Neural cell (in vitro differentiated cells): ENCODE results near the gene FHAD1.

Experiments used
- CTCF ChIP-seq: fragments of 450-650 bp; IDR thresholded peaks from 2 replicates; pipeline ENCODE4 v1.5.1; 2014; ENCODE audit warnings: antibody characterized with exemption, mild to moderate bottlenecking, moderate library complexity; ENCODE audit not compliant: poor library complexity, severe bottlenecking
- EP300 ChIP-seq: fragments of 450-650 bp; conservative IDR thresholded peaks from 2 replicates; pipeline ENCODE4 v1.6.1; 2014; ENCODE audit warnings: antibody characterized with exemption, mild to moderate bottlenecking, moderate library complexity; ENCODE audit not compliant: poor library complexity, severe bottlenecking
- EZH2 ChIP-seq: fragments of 200-600, 300-800 bp; shearing (Covaris generic), sonication (generic); IDR thresholded peaks from 2 replicates; pipeline ENCODE4 v1.6.1; 2014; ENCODE audit warnings: antibody characterized with exemption, low read length, borderline replicate concordance, mild to moderate bottlenecking; ENCODE audit not compliant: insufficient read depth, poor library complexity, severe bottlenecking
- MXI1 ChIP-seq: fragments of 450-650 bp; conservative IDR thresholded peaks from 2 replicates; pipeline ENCODE4 v1.6.1; 2014; ENCODE audit warnings: antibody characterized with exemption, mild to moderate bottlenecking; ENCODE audit not compliant: poor library complexity, severe bottlenecking
- POLR2AphosphoS5 ChIP-seq: IDR thresholded peaks from 2 replicates; pipeline ENCODE4 v1.6.1; 2012
- RAD21 ChIP-seq: fragments of 450-650 bp; conservative IDR thresholded peaks from 2 replicates; pipeline ENCODE4 v1.6.1; 2014; ENCODE audit warnings: antibody characterized with exemption, mild to moderate bottlenecking, moderate library complexity
- REST ChIP-seq: IDR thresholded peaks from 2 replicates; pipeline ENCODE4 v1.6.1; 2012; ENCODE audit warnings: borderline replicate concordance
- SMC3 ChIP-seq: fragments of 450-650 bp; conservative IDR thresholded peaks from 2 replicates; pipeline ENCODE4 v1.6.1; 2014; ENCODE audit warnings: antibody characterized with exemption, mild to moderate bottlenecking, moderate library complexity; ENCODE audit not compliant: poor library complexity
- TAF1 ChIP-seq: IDR thresholded peaks from 2 replicates; pipeline ENCODE4 v1.6.1; 2012; ENCODE audit warnings: low read depth

GRCh38 chr1:15255582-15256149, 8.6 kb downstream of the FHAD1 start:
- TF ChIP-seq CTCF, result no peak
- TF ChIP-seq REST, result no peak
- TF ChIP-seq EP300, result no peak
- no peak for TF ChIP-seq RAD21
- TF ChIP-seq POLR2AphosphoS5, result no peak
- TF ChIP-seq EZH2, result no peak
- no peak for TF ChIP-seq MXI1
- no peak for TF ChIP-seq SMC3
- no peak for TF ChIP-seq TAF1
